GM12878 (cell line): ENCODE results near the gene TRIM6. TPM values are rescaled to one million over a fixed set of nuclear protein-coding genes. Genes with fewer than 3 reads are reported as not detected.

ENCODE experiments used
- ATF2 ChIP-seq: IDR thresholded peaks from 2 replicates; pipeline ENCODE4 v1.6.1; 2012; ENCODE audit warnings: low read length, inconsistent platforms
- CBX5 ChIP-seq: sonication (generic); IDR thresholded peaks from 2 replicates; pipeline ENCODE4 v1.6.1; 2016; ENCODE audit warnings: low read depth, moderate library complexity, mild to moderate bottlenecking, inconsistent platforms
- DPF2 ChIP-seq: fragments of 450-650 bp; IDR thresholded peaks from 2 replicates; pipeline ENCODE4 v1.6.1; 2017; ENCODE audit warnings: mild to moderate bottlenecking
- GATAD2B ChIP-seq: fragments of 450-650 bp; conservative IDR thresholded peaks from 2 replicates; pipeline ENCODE4 v1.6.1; 2017; ENCODE audit warnings: low read depth, mild to moderate bottlenecking, moderate library complexity
- HCFC1 ChIP-seq: fragments of 150-350 bp; IDR thresholded peaks from 2 replicates; pipeline ENCODE4 v1.6.1; 2014; ENCODE audit warnings: low read length
- HDAC2 ChIP-seq: fragments of 200-600 bp; sonication (generic); IDR thresholded peaks from 2 replicates; pipeline ENCODE4 v1.6.1; 2017
- IRF3 ChIP-seq: fragments of 450-650 bp; IDR thresholded peaks from 2 replicates; pipeline ENCODE4 v1.6.1; 2014; ENCODE audit warnings: mild to moderate bottlenecking
- JUNB ChIP-seq: IDR thresholded peaks from 2 replicates; pipeline ENCODE4 v1.6.1; 2016; ENCODE audit warnings: antibody characterized with exemption, mild to moderate bottlenecking
- LARP7 ChIP-seq: fragments of 450-650 bp; IDR thresholded peaks from 2 replicates; pipeline ENCODE4 v1.6.1; 2017; ENCODE audit warnings: mild to moderate bottlenecking
- POLR2AphosphoS5 ChIP-seq: IDR thresholded peaks from 2 replicates; pipeline ENCODE4 v1.6.1; 2011; ENCODE audit warnings: mild to moderate bottlenecking, low read length, inconsistent platforms
- PRDM15 ChIP-seq: fragments of 450-650 bp; formaldehyde crosslinking; IDR thresholded peaks from 2 replicates; pipeline ENCODE4 v1.4.0; 2020; ENCODE audit warnings: mild to moderate bottlenecking, moderate library complexity
- STAT3 ChIP-seq: IDR thresholded peaks from 2 replicates; pipeline ENCODE4 v1.6.1; 2011; ENCODE audit warnings: low read depth, low read length, improper control_type of control experiment
- polyA plus RNA-seq, 11 experiments: library from polyadenylated mRNA; depleted of rRNA in 4 of 11; unstranded in 6 of 11; stranded (reverse) in 5 of 11; fragments of >200 nt; fragmentation: Nextera tagmentation in 4 of 11; fragmentation: Illumina TruSeq in 1 of 11; extraction: Ambion mirVana in 4 of 11; extraction: Trizol in 1 of 11; gene quantifications; 1 replicate in 1 of 11; 2 replicates in 10 of 11; pipeline versions ENCODE4 v1.2.1 to v1.2.3, GENCODE V29; 2011 to 2016; ENCODE audit warnings: inconsistent platforms in 2 of 11, missing spikeins in 2 of 11, low read depth in 1 of 11
- total RNA-seq, 4 experiments: library from RNA; depleted of rRNA in 3 of 4; stranded (reverse); fragments of >200 nt in 3 of 4; fragmentation: Illumina TruSeq in 1 of 4; extraction: Trizol in 1 of 4; gene quantifications; 2 replicates each; pipeline versions ENCODE4 v1.2.1 to v1.2.3, GENCODE V29; 2013 to 2021

Gene TRIM6
- total and polyA plus RNA-seq, 10 of the 15 experiments (the other 5 are each of a cell fraction or from before 2014, with no cell fraction given) = 1.4 to 6.8 (median 4.2) TPM

GRCh38 chr11:5643585-5643984, 47.1 kb downstream of the TRIM6 start (continued):
- TF ChIP-seq GATAD2B (no peak), HCFC1 (no peak), LARP7 (no peak), DPF2 (no peak), POLR2AphosphoS5 (no peak), HDAC2 (no peak), JUNB (no peak), STAT3 (no peak), CBX5 (no peak), IRF3 (no peak), PRDM15 (CRISPR knock-in tag) (no peak), ATF2 (no peak)
